ENCODE measurements around the gene RACGAP1. TPM values are rescaled to one million over a fixed set of nuclear protein-coding genes. Genes with fewer than 3 reads are reported as not detected.

RACGAP1 gene
- total and polyA plus RNA-seq, 2 of the 4 experiments (the other 2 are of a cell fraction), result 37.9 to 110 TPM

- TF ChIP-seq USF2 (IDR thresholded peaks at IDR 0.05; ENCODE audit: low read depth, low read length), result no peak
- no peak for TF ChIP-seq POLR2A (IDR thresholded peaks at IDR 0.05; ENCODE audit: low read depth, low read length)
Observed at GRCh38 chr12:50049254-50050118, 24.2 kb upstream of the RACGAP1 start (continued).

GRCh38 chr12:50047693-50048250 is 22.5 kb upstream of the RACGAP1 start:
- ATAC-seq (ENCODE audit: low read depth), result no peak
- H3K79me1 ChIP-seq (ENCODE audit: low read depth in 1 of 2, low read length in 2 of 2), result no peaks in the 10 kb centered on the region
- no peak for TF ChIP-seq SMC3 (IDR thresholded peaks at IDR 0.05; ENCODE audit: low read depth, low read length)
- TF ChIP-seq CHD1 (IDR thresholded peaks at IDR 0.05; ENCODE audit: low read depth, low read length), result no peak
- no peak for TF ChIP-seq BHLHE40 (IDR thresholded peaks at IDR 0.05; ENCODE audit: low read depth, low read length)
- no peak for DNase-seq
- H3K4ac ChIP-seq (ENCODE audit: low read depth, low read length), result no peak overlapping the region
- H3K4me3 ChIP-seq (ENCODE audit: insufficient read depth, low read depth, low read length), result no peak overlapping the region
- no peak overlapping the region for H3K9ac ChIP-seq (ENCODE audit: low read depth, low read length)
- intact Hi-C loops (cut with micrococcal nuclease) (no loop called here), in situ Hi-C loops (cut with MboI; ENCODE audit: low sequenced_read_pairs) (no loop called here), dilution Hi-C loops (cut with HindIII; ENCODE audit: low sequenced_read_pairs, unreplicated experiment) (no loop called here)
- no TSS peak for BruUV-seq (replicated peaks)
- no peaks in the 10 kb centered on the region for H3K4me1 ChIP-seq (ENCODE audit: control insufficient read depth, insufficient read depth, low read length)
- H2AK9ac ChIP-seq (replicated peaks; ENCODE audit: low read depth, low read length, poor library complexity), result no peak overlapping the region
- no peaks in the 10 kb centered on the region for H3K36me3 ChIP-seq (ENCODE audit: control insufficient read depth, insufficient read depth, low read length)
- no peak overlapping the region for H4K8ac ChIP-seq (ENCODE audit: low read depth in 2 of 2, low read length in 2 of 2)
- H3K27me3 ChIP-seq (ENCODE audit: control insufficient read depth, insufficient read depth, low read length), result peaks cover 44% of the 10 kb centered on the region
- no peak overlapping the region for H3K56ac ChIP-seq (ENCODE audit: extremely low read depth, insufficient read depth, low read length)
- no peak overlapping the region for H3K14ac ChIP-seq (replicated peaks; ENCODE audit: low read depth, low read length)
- H3K18ac ChIP-seq (ENCODE audit: low read depth, low read length), result no peak overlapping the region
- no peak overlapping the region for H3K4me2 ChIP-seq (ENCODE audit: low read depth, low read length)
- H3K9me1 ChIP-seq (ENCODE audit: insufficient read depth, low read length), result no peaks in the 10 kb centered on the region
- no peak overlapping the region for H2BK120ac ChIP-seq (ENCODE audit: low read depth, low read length)
- H4K91ac ChIP-seq (ENCODE audit: insufficient read depth, low read depth, low read length), result no peak overlapping the region
- no peak overlapping the region for H2BK20ac ChIP-seq (ENCODE audit: low read depth, low read length)
- H3K9me3 ChIP-seq (ENCODE audit: control insufficient read depth, insufficient read depth, low read length), result no peaks in the 10 kb centered on the region
- H2BK5ac ChIP-seq (ENCODE audit: low read depth, low read length, poor library complexity, severe bottlenecking), result no peak overlapping the region
- ChIA-PET CTCF (interaction anchor here (1.8 kb wide), 1 partner anchor 8 kb away, joined by 7 read pairs; no protein-coding TSS in a partner anchor), POLR2A (ENCODE audit: unreplicated experiment) (no interaction called here)
- H3K23ac ChIP-seq (ENCODE audit: low read depth, low read length), result no peak overlapping the region
- H2BK15ac ChIP-seq (ENCODE audit: low read depth, low read length), result no peak overlapping the region
- H4K20me1 ChIP-seq (ENCODE audit: insufficient read depth, low read length), result no peaks in the 10 kb centered on the region
- H2AFZ ChIP-seq (replicated peaks; ENCODE audit: low read length, poor library complexity), result no peak overlapping the region
- WGBS, 2 experiments (ENCODE audit: extremely low coverage in 2 of 2, insufficient read length in 1 of 2), result 100% methylated on average over 1 of the region's 7 CpGs; no CpG with 5 or more reads in 1 of the 2 experiments
- no peak overlapping the region for H2AK5ac ChIP-seq (ENCODE audit: low read depth, low read length)
- H4K5ac ChIP-seq (ENCODE audit: low read depth, low read length), result no peak overlapping the region
- H3K27ac ChIP-seq (ENCODE audit: insufficient read depth, low read length), result no peak overlapping the region

Measured in IMR-90 (cell line).